ENCODE data around the gene CCDC187. TPM values are rescaled to one million over a fixed set of nuclear protein-coding genes. Genes with fewer than 3 reads are reported as not detected.

CCDC187 gene
- total RNA-seq, 1 donor from 2014 or later: 6.6 TPM

GRCh38 chr9:136318111-136318775 lies 14.3 kb upstream of the CCDC187 start:
- DNase-seq (no peak), ATAC-seq (no peak)
- no peak overlapping the region for H3K4me3 ChIP-seq
- H3K27ac ChIP-seq: no peak overlapping the region
- H3K9me3 ChIP-seq: peaks cover 8% of the 10 kb centered on the region
- H3K27me3 ChIP-seq (ENCODE audit: low read depth): no peaks in the 10 kb centered on the region
- intact Hi-C loops (cut with DNase I): no loop called here
- H3K36me3 ChIP-seq: no peaks in the 10 kb centered on the region
- TF ChIP-seq, protein P1, sequence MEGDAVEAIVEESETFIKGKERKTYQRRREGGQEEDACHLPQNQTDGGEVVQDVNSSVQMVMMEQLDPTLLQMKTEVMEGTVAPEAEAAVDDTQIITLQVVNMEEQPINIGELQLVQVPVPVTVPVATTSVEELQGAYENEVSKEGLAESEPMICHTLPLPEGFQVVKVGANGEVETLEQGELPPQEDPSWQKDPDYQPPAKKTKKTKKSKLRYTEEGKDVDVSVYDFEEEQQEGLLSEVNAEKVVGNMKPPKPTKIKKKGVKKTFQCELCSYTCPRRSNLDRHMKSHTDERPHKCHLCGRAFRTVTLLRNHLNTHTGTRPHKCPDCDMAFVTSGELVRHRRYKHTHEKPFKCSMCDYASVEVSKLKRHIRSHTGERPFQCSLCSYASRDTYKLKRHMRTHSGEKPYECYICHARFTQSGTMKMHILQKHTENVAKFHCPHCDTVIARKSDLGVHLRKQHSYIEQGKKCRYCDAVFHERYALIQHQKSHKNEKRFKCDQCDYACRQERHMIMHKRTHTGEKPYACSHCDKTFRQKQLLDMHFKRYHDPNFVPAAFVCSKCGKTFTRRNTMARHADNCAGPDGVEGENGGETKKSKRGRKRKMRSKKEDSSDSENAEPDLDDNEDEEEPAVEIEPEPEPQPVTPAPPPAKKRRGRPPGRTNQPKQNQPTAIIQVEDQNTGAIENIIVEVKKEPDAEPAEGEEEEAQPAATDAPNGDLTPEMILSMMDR (IDR thresholded peaks at IDR 0.05): no peak
- H3K4me1 ChIP-seq: no peaks in the 10 kb centered on the region

DNA sequence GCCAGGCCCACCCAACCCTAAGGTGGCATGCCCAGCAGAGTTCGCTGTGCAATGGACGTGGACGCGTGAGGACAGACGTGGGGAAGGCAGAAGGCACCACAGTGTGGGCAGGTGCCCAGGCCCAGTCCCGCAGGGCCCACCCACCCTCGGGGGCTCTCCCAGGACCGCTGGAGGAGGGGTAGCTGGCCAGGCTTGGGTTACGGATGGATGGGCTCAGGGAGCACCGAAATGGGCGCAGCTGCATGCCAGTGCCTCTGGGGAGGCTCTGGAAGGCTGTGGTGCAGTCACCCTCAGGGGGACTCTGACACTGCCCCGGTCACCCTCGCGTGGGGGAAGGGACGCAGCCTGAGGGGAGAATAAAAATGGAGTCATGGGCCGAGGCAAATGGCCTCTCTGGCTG lies 13.8 kb upstream of the CCDC187 start:
- H3K4me3 ChIP-seq: no peak overlapping the region
- H3K9me3 ChIP-seq: peaks cover 8% of the 10 kb centered on the region
- H3K4me1 ChIP-seq: no peaks in the 10 kb centered on the region
- intact Hi-C loops (cut with DNase I): no loop called here
- ATAC-seq: no peak
- TF ChIP-seq, protein P1 (IDR thresholded peaks at IDR 0.05): no peak
- no peak overlapping the region for H3K27ac ChIP-seq
- H3K36me3 ChIP-seq: no peaks in the 10 kb centered on the region
- no peak for DNase-seq
- no peaks in the 10 kb centered on the region for H3K27me3 ChIP-seq (ENCODE audit: low read depth)

- intact Hi-C loops (cut with DNase I): no loop called here
- Histone ChIP-seq H3K27ac (no peak overlapping the region), H3K4me1 (no peaks in the 10 kb centered on the region), H3K4me3 (no peak overlapping the region), H3K36me3 (no peaks in the 10 kb centered on the region), H3K27me3 (ENCODE audit: low read depth) (no peaks in the 10 kb centered on the region), H3K9me3 (peaks cover 8% of the 10 kb centered on the region)
- TF ChIP-seq, protein P1 (IDR thresholded peaks at IDR 0.05): no peak
- DNase-seq: no peak
- ATAC-seq: no peak
Measured at GRCh38 chr9:136316896-136317676, 13.2 kb upstream of the CCDC187 start.

GRCh38 chr9:136316271-136316751 lies 12.4 kb upstream of the CCDC187 start:
- no peak overlapping the region for H3K27ac ChIP-seq
- peaks cover 8% of the 10 kb centered on the region for H3K9me3 ChIP-seq
- TF ChIP-seq, protein P1 (IDR thresholded peaks at IDR 0.05): no peak
- no peaks in the 10 kb centered on the region for H3K36me3 ChIP-seq
- no peak for ATAC-seq
- intact Hi-C loops (cut with DNase I): no loop called here
- no peak for DNase-seq
- H3K4me1 ChIP-seq: no peaks in the 10 kb centered on the region
- no peak overlapping the region for H3K4me3 ChIP-seq
- H3K27me3 ChIP-seq (ENCODE audit: low read depth): peaks cover 5% of the 10 kb centered on the region

DNA sequence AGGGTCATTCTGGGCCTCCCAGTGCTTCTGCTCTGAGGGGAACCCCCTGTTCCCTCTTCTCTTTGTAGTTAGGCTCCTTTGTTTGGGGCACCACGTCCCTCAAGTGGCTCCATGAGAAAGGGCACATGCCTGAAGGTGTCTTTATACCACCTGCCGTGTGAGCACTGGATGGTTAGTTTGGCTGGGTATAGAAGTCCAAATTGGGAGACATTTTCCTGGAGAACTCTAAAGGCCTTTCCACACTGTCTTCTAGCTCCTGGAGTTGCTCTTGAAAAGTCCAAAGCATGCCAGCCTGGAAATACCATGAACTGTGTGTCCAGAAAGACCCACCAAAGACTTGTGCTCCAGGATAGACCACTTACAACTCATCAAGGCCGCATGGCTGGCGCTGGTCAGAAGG lies 11.1 kb upstream of the CCDC187 start:
- Histone ChIP-seq H3K9me3 (peaks cover 8% of the 10 kb centered on the region), H3K4me3 (no peak overlapping the region), H3K27ac (no peak overlapping the region), H3K36me3 (no peaks in the 10 kb centered on the region), H3K27me3 (ENCODE audit: low read depth) (peaks cover 17% of the 10 kb centered on the region), H3K4me1 (no peaks in the 10 kb centered on the region)
- ATAC-seq (no peak), DNase-seq (no peak)
- TF ChIP-seq, protein P1 (IDR thresholded peaks at IDR 0.05): no peak
- intact Hi-C loops (cut with DNase I): no loop called here

All from lower lobe of right lung (tissue), 2 donors.